Gastrocnemius medialis (tissue), 4 donors: ENCODE measurements around the gene PPP2R1B.

Experiments
- POLR2A ChIP-seq, 2 donors: fragments of 450-650 bp; IDR thresholded peaks; one replicate each; pipeline ENCODE4 v1.6.1; 2017; ENCODE audit warnings: antibody characterized with exemption in 2 of 2, mild to moderate bottlenecking in 2 of 2, moderate library complexity in 2 of 2
- TF ChIP-seq, protein P1 (sequence below), 5 experiments: fragments of 450-650 bp in 3 of 5; fragments of 200-600 bp in 2 of 5; sonication (generic) in 2 of 5; IDR thresholded peaks in 4 of 5; conservative IDR thresholded peaks in 1 of 5; 1 replicate in 4 of 5; 2 replicates in 1 of 5; pipeline ENCODE4 v1.5.1; 2016 to 2019; ENCODE audit warnings: antibody characterized with exemption in 5 of 5, mild to moderate bottlenecking in 3 of 5, moderate library complexity in 3 of 5

DNA sequence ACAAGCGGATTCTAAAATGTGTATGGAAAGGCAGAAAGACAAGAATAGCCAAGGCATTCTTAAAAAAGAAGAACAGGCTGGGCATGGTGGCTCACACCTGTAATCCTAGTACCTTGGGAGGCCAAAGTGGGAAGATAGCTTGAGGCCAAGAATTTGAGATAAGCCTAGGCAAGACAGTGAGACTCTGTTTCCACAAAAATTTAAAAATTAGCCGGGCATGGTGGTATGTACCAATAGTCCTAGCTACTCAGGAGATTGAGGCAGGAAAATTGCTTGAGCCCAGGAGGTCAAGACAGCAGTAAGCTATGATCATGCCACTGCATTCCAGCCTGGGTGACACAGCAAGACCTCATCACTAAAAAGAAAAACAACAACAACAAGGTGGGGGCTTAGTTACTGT is 46.0 kb upstream of the PPP2R1B start:
- TF ChIP-seq, protein P1, sequence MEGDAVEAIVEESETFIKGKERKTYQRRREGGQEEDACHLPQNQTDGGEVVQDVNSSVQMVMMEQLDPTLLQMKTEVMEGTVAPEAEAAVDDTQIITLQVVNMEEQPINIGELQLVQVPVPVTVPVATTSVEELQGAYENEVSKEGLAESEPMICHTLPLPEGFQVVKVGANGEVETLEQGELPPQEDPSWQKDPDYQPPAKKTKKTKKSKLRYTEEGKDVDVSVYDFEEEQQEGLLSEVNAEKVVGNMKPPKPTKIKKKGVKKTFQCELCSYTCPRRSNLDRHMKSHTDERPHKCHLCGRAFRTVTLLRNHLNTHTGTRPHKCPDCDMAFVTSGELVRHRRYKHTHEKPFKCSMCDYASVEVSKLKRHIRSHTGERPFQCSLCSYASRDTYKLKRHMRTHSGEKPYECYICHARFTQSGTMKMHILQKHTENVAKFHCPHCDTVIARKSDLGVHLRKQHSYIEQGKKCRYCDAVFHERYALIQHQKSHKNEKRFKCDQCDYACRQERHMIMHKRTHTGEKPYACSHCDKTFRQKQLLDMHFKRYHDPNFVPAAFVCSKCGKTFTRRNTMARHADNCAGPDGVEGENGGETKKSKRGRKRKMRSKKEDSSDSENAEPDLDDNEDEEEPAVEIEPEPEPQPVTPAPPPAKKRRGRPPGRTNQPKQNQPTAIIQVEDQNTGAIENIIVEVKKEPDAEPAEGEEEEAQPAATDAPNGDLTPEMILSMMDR (IDR thresholded peaks at IDR 0.05 in 4 of 5, conservative IDR thresholded peaks at IDR 0.05 in 1 of 5), result no peak
- no peak for TF ChIP-seq POLR2A (IDR thresholded peaks at IDR 0.05)
